ENCODE data around the gene ACTG1. TPM values are rescaled to one million over a fixed set of nuclear protein-coding genes. Genes with fewer than 3 reads are reported as not detected.

The ACTG1 gene
- total RNA-seq, 1 experiment from 2014 or later: 3,455 TPM

DNA sequence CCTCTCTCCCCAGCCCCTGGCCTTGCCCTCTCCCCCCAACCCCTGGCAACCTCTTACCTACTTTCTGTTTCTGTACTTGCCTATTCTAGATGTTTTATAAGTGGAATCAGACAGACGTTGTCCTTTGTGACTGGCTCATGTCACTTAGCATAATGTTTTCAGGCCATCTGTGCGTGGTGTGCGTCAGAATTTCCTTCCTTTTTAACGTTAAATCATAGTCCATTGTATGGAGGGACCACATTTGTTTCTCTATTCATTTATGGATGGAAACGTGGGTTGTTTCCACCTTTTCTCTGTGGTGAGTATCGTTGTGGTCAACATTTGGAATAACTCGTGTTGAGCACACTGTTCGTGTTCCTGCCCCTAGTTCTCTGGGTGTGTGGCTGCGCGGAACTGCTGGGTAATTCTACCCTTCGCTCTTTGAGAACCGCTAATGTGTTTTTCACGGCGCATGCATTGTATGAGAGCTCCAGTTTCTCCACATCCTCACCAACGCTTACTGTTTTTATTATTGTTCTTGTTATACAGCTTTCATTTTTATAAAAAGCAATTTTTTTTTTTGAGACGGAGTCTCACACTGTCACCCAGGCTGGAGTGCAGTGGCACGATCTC, 26.3 kb downstream of the ACTG1 start:
- peaks cover 56% of the 10 kb centered on the region for H3K27me3 Mint-ChIP-seq (ENCODE audit: low read depth)
- no peaks in the 10 kb centered on the region for H3K36me3 Mint-ChIP-seq
- H3K4me3 Mint-ChIP-seq: no peak overlapping the region
- peaks cover 28% of the 10 kb centered on the region for H3K4me1 Mint-ChIP-seq
- ChIA-PET POLR2A (interaction anchor here (0.6 kb wide), 1 partner anchor 370 kb away, joined by 4 read pairs; no protein-coding TSS in a partner anchor), CTCF (no interaction called here)
- DNase-seq (ENCODE audit: low spot score): no peak
- no peaks in the 10 kb centered on the region for H3K9me3 Mint-ChIP-seq
- no peak overlapping the region for H3K27ac Mint-ChIP-seq
- TF ChIP-seq TEAD4 (CRISPR knock-in tag; IDR thresholded peaks at IDR 0.05) (no peak), HMGXB4 (CRISPR knock-in tag; IDR thresholded peaks at IDR 0.05) (no peak), MYBL2 (CRISPR knock-in tag; IDR thresholded peaks at IDR 0.05) (no peak), TCF7 (CRISPR knock-in tag; IDR thresholded peaks at IDR 0.05; ENCODE audit: low read depth) (no peak), FOXP4 (CRISPR knock-in tag; IDR thresholded peaks at IDR 0.05) (no peak), ZNF317 (CRISPR knock-in tag; IDR thresholded peaks at IDR 0.05; ENCODE audit: borderline replicate concordance, low read depth) (no peak), KAT7 (CRISPR knock-in tag; IDR thresholded peaks at IDR 0.05; ENCODE audit: borderline replicate concordance) (no peak), ESRRA (CRISPR knock-in tag; IDR thresholded peaks at IDR 0.05; ENCODE audit: borderline replicate concordance) (no peak), CDX4 (CRISPR knock-in tag; IDR thresholded peaks at IDR 0.05; ENCODE audit: borderline replicate concordance) (no peak)
- TF ChIP-seq, protein P1, sequence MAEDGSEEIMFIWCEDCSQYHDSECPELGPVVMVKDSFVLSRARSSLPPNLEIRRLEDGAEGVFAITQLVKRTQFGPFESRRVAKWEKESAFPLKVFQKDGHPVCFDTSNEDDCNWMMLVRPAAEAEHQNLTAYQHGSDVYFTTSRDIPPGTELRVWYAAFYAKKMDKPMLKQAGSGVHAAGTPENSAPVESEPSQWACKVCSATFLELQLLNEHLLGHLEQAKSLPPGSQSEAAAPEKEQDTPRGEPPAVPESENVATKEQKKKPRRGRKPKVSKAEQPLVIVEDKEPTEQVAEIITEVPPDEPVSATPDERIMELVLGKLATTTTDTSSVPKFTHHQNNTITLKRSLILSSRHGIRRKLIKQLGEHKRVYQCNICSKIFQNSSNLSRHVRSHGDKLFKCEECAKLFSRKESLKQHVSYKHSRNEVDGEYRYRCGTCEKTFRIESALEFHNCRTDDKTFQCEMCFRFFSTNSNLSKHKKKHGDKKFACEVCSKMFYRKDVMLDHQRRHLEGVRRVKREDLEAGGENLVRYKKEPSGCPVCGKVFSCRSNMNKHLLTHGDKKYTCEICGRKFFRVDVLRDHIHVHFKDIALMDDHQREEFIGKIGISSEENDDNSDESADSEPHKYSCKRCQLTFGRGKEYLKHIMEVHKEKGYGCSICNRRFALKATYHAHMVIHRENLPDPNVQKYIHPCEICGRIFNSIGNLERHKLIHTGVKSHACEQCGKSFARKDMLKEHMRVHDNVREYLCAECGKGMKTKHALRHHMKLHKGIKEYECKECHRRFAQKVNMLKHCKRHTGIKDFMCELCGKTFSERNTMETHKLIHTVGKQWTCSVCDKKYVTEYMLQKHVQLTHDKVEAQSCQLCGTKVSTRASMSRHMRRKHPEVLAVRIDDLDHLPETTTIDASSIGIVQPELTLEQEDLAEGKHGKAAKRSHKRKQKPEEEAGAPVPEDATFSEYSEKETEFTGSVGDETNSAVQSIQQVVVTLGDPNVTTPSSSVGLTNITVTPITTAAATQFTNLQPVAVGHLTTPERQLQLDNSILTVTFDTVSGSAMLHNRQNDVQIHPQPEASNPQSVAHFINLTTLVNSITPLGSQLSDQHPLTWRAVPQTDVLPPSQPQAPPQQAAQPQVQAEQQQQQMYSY (CRISPR knock-in tag; IDR thresholded peaks at IDR 0.05): no peak
- TF ChIP-seq, protein P2, sequence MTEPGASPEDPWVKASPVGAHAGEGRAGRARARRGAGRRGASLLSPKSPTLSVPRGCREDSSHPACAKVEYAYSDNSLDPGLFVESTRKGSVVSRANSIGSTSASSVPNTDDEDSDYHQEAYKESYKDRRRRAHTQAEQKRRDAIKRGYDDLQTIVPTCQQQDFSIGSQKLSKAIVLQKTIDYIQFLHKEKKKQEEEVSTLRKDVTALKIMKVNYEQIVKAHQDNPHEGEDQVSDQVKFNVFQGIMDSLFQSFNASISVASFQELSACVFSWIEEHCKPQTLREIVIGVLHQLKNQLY (CRISPR knock-in tag; IDR thresholded peaks at IDR 0.05): no peak
- TF ChIP-seq, protein P3, sequence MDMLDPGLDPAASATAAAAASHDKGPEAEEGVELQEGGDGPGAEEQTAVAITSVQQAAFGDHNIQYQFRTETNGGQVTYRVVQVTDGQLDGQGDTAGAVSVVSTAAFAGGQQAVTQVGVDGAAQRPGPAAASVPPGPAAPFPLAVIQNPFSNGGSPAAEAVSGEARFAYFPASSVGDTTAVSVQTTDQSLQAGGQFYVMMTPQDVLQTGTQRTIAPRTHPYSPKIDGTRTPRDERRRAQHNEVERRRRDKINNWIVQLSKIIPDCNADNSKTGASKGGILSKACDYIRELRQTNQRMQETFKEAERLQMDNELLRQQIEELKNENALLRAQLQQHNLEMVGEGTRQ (CRISPR knock-in tag; IDR thresholded peaks at IDR 0.05): no peak
- no peak for ATAC-seq

All from WTC11 (cell line).